GM18498 (cell line): ENCODE results near the gene EVI5.
"Not testable (repeated sequence)": the region's sequence is repeated elsewhere in the genome, so short reads cannot be mapped to it uniquely, and the experiment has no call there.

Experiments
- ATAC-seq: cut with Tn5 transposase; IDR thresholded peaks from one replicate; pipeline ENCODE4 v1.9.1; 2021; ENCODE audit warnings: mild to moderate bottlenecking, moderate library complexity; ENCODE audit not compliant: unreplicated experiment

EVI5 gene

GRCh38 chr1:92527670-92528069, 257.2 kb downstream of the EVI5 start:
- no peak for ATAC-seq

- not testable (repeated sequence) for ATAC-seq
These were observed 259.8 kb downstream of the EVI5 start for GRCh38 chr1:92524944-92525590.

- ATAC-seq = no peak
These were observed 265.9 kb downstream of the EVI5 start for GRCh38 chr1:92519043-92519442.

GRCh38 chr1:92516574-92516973, 268.3 kb downstream of the EVI5 start:
- no peak for ATAC-seq

- no peak for ATAC-seq
These were observed 269.1 kb downstream of the EVI5 start for GRCh38 chr1:92515796-92516201.

- ATAC-seq = peak; percentile 87
These were observed 273.4 kb downstream of the EVI5 start for GRCh38 chr1:92511541-92511940.

- no peak for ATAC-seq
These were observed 275.3 kb downstream of the EVI5 start for GRCh38 chr1:92509619-92510018.

GRCh38 chr1:92505015-92505692, 279.8 kb downstream of the EVI5 start:
- ATAC-seq = no peak

GRCh38 chr1:92504291-92505014, 280.5 kb downstream of the EVI5 start:
- no peak for ATAC-seq

- ATAC-seq = no peak
These were observed 281.0 kb downstream of the EVI5 start for GRCh38 chr1:92503926-92504285.

GRCh38 chr1:92503043-92503925, 281.6 kb downstream of the EVI5 start:
- peak; percentile 47 for ATAC-seq

- peak; percentile 71 for ATAC-seq
These were observed 282.7 kb downstream of the EVI5 start for GRCh38 chr1:92502247-92502646.

- ATAC-seq = no peak
These were observed 284.4 kb downstream of the EVI5 start for GRCh38 chr1:92500552-92500951.

GRCh38 chr1:92495392-92496063, 289.4 kb downstream of the EVI5 start:
- no peak for ATAC-seq

GRCh38 chr1:92494485-92495141, 290.3 kb downstream of the EVI5 start:
- ATAC-seq = no peak

GRCh38 chr1:92493139-92493538, 291.8 kb downstream of the EVI5 start:
- no peak for ATAC-seq

- ATAC-seq = no peak
These were observed 296.1 kb downstream of the EVI5 start for GRCh38 chr1:92488832-92489231.

- no peak for ATAC-seq
These were observed 296.5 kb downstream of the EVI5 start for GRCh38 chr1:92488416-92488815.

GRCh38 chr1:92487078-92487605, 297.8 kb downstream of the EVI5 start:
- ATAC-seq = no peak
